Measurements from ENCODE around the gene CHP1.
"Not testable (repeated sequence)": the region's sequence is repeated elsewhere in the genome, so short reads cannot be mapped to it uniquely, and the experiment has no call there.

Gene CHP1

GRCh38 chr15:41307679-41308078, 76.6 kb downstream of the CHP1 start:
- ChIA-PET POLR2A (ENCODE audit: low non-redundant PET) (no interaction called here), CTCF (interaction anchor here (1.3 kb wide), 1 partner anchor 11 kb away, joined by 4 read pairs; no protein-coding TSS in a partner anchor)
- no peak for TF ChIP-seq CTCF (conservative IDR thresholded peaks at IDR 0.05; ENCODE audit: low read depth)
- no peak for DNase-seq (ENCODE audit: low spot score)
- H3K27ac ChIP-seq: peak overlapping the region; percentile 12; the same call in 1 of the 2 replicates

DNA sequence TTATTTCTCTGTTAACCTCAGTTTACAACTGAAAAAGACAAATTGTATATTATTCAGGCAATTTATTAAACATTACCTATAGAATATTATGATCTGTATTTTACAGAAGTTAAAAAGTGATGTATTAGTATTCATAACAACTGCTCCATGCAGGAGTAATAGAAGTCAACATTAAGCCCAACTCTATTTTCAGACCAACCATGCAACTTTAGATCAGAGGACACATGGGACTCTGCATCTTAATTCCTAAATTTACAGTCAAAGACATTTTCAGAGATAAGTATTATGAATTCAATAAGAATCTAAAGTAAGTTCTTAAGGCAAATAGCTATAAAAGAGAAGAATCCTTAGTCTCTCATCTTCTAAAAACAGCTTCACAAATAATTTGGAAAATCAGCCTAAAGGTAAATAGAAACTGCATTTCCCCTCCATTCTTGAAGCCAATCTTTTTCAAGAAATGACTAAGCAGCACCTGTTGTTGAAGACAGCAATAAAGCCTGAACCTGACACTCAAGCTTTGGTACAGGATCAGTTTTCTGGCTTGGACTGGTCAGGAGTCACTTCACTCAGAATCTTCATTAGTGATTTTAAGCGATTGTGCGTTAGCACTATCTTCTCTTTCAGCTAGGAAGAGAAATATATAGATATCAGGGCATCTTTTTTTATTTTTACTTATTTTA, 78.3 kb downstream of the CHP1 start:
- CTCF ChIA-PET: interaction anchor here (0.5 kb wide), 1 partner anchor 624 kb away, joined by 3 read pairs; no protein-coding TSS in a partner anchor
- no peak overlapping the region for H3K27ac ChIP-seq
- DNase-seq (ENCODE audit: low spot score): no peak
- TF ChIP-seq CTCF (conservative IDR thresholded peaks at IDR 0.05; ENCODE audit: low read depth): no peak
- POLR2A ChIA-PET (ENCODE audit: low non-redundant PET): no interaction called here

GRCh38 chr15:41320805-41321330, 89.8 kb downstream of the CHP1 start:
- CTCF ChIA-PET; DNase-seq (ENCODE audit: low spot score); H3K27ac ChIP-seq; POLR2A ChIA-PET (ENCODE audit: low non-redundant PET): not testable (repeated sequence)

DNA sequence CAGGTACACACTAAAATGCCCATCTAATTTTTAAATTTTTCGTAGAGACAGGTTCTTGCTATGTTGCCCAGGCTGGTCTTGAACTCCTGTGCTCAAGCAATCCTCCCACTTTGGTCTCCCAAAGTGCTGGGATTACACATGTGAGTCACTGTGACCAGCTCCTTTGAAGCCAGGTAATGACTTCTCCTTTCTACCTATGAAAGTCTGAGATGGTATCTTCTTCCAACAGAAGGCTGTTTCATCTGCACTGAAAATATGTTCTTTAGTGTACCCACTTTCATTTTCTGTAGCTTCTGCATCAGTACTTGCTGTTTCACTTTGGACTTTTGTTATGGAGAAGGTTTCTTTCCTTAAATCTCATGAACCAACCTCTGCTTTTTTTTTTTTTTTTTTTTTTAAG, 92.5 kb downstream of the CHP1 start:
- no peak for TF ChIP-seq CTCF (conservative IDR thresholded peaks at IDR 0.05; ENCODE audit: low read depth)
- POLR2A ChIA-PET (ENCODE audit: low non-redundant PET): interaction anchor here (0.6 kb wide), 1 partner anchor 10 kb away, joined by 3 read pairs; no protein-coding TSS in a partner anchor
- no peak overlapping the region for H3K27ac ChIP-seq
- DNase-seq (ENCODE audit: low spot score): no peak
- CTCF ChIA-PET: interaction anchor here (1.7 kb wide), 1 partner anchor 9 kb away, joined by 6 read pairs; the partner anchor contains the start of genes NUSAP1 and OIP5

- CTCF ChIA-PET: interaction anchor here (0.6 to 1.0 kb wide), 2 partner anchors 30 to 146 kb away, joined by 3 to 8 read pairs; no protein-coding TSS in a partner anchor
- TF ChIP-seq CTCF (conservative IDR thresholded peaks at IDR 0.05; ENCODE audit: low read depth): no peak
- POLR2A ChIA-PET (ENCODE audit: low non-redundant PET): no interaction called here
- H3K27ac ChIP-seq: peak overlapping the region; percentile 13; the same call in 1 of the 2 replicates
- no peak for DNase-seq (ENCODE audit: low spot score)
Observed at GRCh38 chr15:41331281-41331680, 100.2 kb downstream of the CHP1 start.
